NCI-H146 (cell line): Measurements from ENCODE around the gene KCNJ4.

ENCODE experiments used
- DNase-seq: peaks from one replicate; lab custom pipeline; 2025; lab: John Stamatoyannopoulos, UW

Gene KCNJ4

GRCh38 chr22:38453066-38453672, 1.8 kb downstream of the KCNJ4 start:
- DNase-seq: no peak

- no peak for DNase-seq
These were observed 2.5 kb downstream of the KCNJ4 start for GRCh38 chr22:38452373-38453065.

GRCh38 chr22:38451864-38452263, 3.1 kb downstream of the KCNJ4 start:
- DNase-seq: no peak

DNA sequence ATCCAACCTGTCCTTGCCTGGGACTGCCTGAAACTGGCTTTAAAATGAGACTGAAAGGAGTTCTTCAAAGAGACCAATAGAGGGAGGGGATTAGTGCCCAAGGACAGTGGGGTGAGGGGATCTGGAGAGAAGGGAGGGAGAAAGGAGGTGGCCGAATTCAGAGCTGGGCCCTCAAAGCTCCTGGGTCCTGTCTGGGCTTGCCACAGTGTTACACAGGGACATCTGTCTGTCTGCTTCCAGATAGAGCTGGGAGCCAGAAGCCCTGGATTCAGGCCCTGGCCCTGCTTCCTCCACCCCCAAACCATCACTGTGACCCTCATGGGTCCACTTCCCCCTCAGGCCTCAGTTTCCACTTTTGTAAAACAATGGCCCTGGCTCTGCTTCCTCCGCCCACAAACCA, 3.6 kb downstream of the KCNJ4 start:
- no peak for DNase-seq

DNA sequence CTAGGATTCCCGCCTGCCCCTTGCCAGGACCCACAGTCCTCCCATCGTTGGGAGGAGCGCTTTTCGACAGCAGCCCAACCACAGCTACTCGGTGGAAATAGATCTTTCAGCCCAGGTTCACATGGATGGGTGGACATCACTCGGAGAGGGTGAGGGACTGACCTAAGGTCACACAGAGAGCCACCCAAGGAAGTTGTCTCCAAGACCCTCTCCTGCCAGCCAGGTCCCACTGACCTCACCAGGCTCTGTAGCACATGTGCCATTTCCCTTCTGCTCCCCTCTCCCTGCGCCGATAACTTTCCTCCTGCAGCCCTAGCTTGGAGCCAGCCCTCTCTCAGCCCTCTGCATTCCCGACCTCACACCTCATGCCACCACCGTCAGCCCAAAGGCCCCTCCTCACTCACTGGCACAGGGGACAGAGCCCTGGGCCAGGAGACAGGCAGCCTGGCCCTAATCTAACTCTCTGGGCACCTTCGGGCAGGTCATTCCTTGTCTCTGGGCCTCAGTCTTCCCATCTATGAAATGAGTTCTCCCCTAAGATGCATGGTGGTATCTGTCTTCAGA, 4.7 kb downstream of the KCNJ4 start:
- DNase-seq: no peak

GRCh38 chr22:38449776-38450175, 5.2 kb downstream of the KCNJ4 start:
- DNase-seq: no peak

DNA sequence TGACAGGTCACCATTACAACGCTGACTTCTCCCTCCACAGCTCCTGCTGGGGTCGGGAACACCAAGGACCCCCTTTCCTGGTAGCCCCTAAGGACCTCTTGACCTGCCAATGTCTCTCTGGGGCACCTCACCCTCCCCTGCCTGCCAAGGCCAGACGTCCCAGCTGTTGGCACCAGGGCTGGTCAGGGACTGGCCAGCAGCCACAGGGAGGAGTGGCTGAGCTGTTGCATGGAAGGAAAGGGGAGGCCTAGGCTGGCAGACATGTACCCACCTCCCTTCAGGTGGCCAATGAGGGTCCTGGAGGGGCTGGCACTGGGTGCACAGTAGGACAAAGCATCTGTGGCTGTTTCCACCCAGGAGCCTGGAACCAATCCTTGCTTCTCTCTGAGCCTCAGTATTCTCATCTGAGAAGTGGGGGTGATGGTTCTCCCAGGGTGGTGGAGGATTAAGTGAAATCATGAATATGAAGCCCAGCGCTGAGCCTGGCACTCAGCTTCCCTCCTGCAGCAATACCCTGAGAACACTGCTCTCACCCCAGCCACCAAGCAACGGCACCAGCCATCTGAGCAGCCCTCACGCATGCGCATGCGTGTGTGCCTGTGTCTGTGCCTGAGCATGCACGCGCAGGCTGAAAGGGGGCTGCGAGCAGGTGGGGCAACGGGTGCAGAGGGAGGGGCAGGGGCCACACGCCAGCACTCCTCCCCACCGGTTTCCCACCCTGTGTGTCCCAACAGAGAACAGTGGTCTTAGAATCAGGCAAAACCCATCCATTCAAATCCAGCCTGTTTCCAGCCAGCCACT, 5.9 kb downstream of the KCNJ4 start:
- no peak for DNase-seq

- no peak for DNase-seq
These were observed 8.9 kb downstream of the KCNJ4 start for GRCh38 chr22:38446018-38446601.

GRCh38 chr22:38444783-38445182, 10.2 kb downstream of the KCNJ4 start:
- no peak for DNase-seq

- no peak for DNase-seq
These were observed 11.1 kb downstream of the KCNJ4 start for GRCh38 chr22:38443628-38444521.

- DNase-seq: no peak
These were observed 11.9 kb downstream of the KCNJ4 start for GRCh38 chr22:38442967-38443627.

DNA sequence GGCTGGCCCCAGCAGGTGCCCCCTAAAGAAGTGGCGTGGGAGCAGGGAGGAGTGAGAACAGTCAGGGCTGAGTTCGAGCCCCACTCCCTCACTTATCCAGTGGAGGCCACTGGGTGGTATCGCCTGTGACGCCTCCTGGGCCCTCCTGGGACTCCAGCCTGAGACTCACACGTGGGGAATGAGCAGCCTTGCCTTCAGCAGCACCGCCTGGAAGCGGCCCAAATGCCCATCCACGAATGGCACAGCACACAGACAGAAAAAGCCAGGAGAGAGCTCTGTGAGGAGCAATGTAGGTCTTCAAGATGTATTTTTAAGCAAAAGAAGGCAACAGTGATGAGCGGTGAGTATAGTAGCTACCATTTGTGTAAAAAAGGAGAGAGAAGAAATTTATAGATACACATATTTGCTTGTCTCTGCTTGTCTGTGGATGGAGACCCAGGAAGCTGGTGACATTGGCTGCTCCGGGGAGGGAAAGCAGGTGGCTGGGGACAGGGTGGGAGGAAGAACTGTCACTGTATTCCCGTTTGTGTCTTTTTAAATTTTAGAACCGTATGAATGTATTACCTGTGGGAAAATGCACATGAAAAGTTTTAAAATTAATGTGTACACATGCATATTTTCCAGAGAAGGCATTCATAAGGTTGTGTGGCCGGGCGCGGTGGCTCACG, 13.2 kb downstream of the KCNJ4 start:
- DNase-seq: no peak

DNA sequence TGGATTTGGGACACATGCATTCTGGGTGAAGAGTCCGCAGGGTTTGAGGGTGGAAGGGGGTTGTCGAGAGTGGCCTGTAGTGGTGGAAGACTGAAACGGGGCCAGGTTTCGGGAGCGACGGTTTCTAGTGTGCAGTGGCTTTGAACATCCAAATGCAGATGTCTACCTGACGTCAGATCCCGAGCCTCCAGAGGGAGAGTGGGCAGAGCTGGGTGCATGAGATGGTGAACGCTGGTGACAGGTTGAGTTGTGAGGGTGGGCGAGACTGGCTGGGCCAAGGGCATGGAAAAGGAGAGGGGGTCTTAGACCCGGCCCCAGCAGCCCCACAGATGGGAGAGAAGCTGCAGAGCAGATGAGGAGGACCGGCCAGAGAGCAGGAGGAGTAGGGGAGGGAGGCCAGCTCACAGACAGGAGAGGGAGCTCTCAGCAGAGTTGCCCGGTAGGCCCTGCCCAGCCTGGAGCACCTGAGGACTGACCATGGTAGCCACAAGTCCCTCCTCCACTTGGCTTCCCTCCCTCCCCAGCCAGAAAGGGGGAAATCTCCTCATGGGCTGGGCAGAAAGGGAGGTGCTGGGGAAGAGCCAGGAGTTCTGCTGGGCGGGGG, 14.2 kb downstream of the KCNJ4 start:
- no peak for DNase-seq

- no peak for DNase-seq
These were observed 17.6 kb downstream of the KCNJ4 start for GRCh38 chr22:38437416-38437815.

- no peak for DNase-seq
These were observed 18.2 kb downstream of the KCNJ4 start for GRCh38 chr22:38436629-38437395.

DNA sequence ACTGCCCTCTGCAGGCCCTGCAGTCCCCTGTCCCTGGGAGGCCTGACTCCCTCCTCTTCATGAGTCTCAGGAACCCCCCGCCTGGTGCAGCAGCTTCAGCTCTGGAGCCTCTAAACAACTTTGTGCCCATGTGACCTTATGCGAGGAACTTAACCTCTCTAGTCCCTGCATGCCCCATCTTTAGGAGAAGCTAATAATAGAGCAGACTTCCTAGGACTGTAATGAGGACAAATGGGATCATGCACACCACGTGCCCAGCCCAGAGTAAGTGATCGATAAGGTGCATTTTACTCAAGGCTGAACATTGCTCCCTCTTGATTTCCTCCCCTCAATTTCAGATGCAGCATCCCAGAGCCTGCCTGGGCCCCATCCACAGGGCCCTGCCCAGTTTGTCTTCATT, 19.0 kb downstream of the KCNJ4 start:
- no peak for DNase-seq

- no peak for DNase-seq
These were observed 20.0 kb downstream of the KCNJ4 start for GRCh38 chr22:38435010-38435409.

- DNase-seq: no peak
These were observed 21.1 kb downstream of the KCNJ4 start for GRCh38 chr22:38433871-38434270.

- DNase-seq: no peak
These were observed 22.7 kb downstream of the KCNJ4 start for GRCh38 chr22:38432264-38432663.
